OCI-LY3 (cell line): ENCODE measurements around the gene TCEAL3.

ENCODE experiments used
- H2AFZ ChIP-seq: fragments of 200-600, 300-600 bp; shearing (Covaris generic); 2 replicates; pipeline ENCODE4 v1.6.0; 2014; ENCODE audit warnings: antibody characterized with exemption, low read depth, low read length
- H3K27ac ChIP-seq: fragments of 200-600, 300-600 bp; sonication (generic); 2 replicates; pipeline ENCODE4 v1.5.1; 2014; ENCODE audit warnings: mild to moderate bottlenecking, low read length, moderate library complexity, mixed read lengths
- H3K27me3 ChIP-seq: fragments of 200-600, 300-600 bp; sonication (generic); 2 replicates; pipeline ENCODE4 v1.6.1; 2014; ENCODE audit warnings: low read depth, low read length, mixed read lengths
- H3K36me3 ChIP-seq: fragments of 200-600, 300-600 bp; sonication (generic); replicated peaks from 2 replicates; pipeline ENCODE3; 2014; ENCODE audit warnings: low read depth, low read length, mixed read lengths
- H3K4me1 ChIP-seq: fragments of 300-600, 200-600 bp; sonication (generic); 2 replicates; pipeline ENCODE4 v1.6.1; 2014; ENCODE audit warnings: low read length, mixed read lengths
- H3K4me2 ChIP-seq: fragments of 200-600, 300-600 bp; sonication (generic); 2 replicates; pipeline ENCODE4 v1.6.1; 2014; ENCODE audit warnings: low read length, mixed read lengths
- H3K4me3 ChIP-seq: fragments of 300-600, 200-600 bp; sonication (generic); 2 replicates; pipeline ENCODE4 v1.5.1; 2014; ENCODE audit warnings: antibody characterized with exemption, mild to moderate bottlenecking, low read length, moderate library complexity
- H3K79me2 ChIP-seq: fragments of 300-600, 200-600 bp; shearing (Covaris generic); 2 replicates; pipeline ENCODE4 v1.6.1; 2014; ENCODE audit warnings: mild to moderate bottlenecking, low read length, mixed read lengths
- H3K9ac ChIP-seq: fragments of 300-600, 200-600 bp; shearing (Covaris generic); 2 replicates; pipeline ENCODE4 v1.6.0; 2014; ENCODE audit warnings: mild to moderate bottlenecking, low read length, moderate library complexity
- H3K9me3 ChIP-seq: fragments of 200-600, 300-600 bp; shearing (Covaris generic); 2 replicates; pipeline ENCODE4 v1.6.1; 2014; ENCODE audit warnings: low read length, mixed read lengths; ENCODE audit not compliant: insufficient read depth
- H4K20me1 ChIP-seq: fragments of 200-600, 300-600 bp; sonication (generic); 2 replicates; pipeline ENCODE4 v1.6.1; 2016; ENCODE audit warnings: low read length, mixed read lengths; ENCODE audit not compliant: insufficient read depth
- EZH2phosphoT487 ChIP-seq: fragments of 200-600 bp; shearing (Covaris generic); IDR thresholded peaks from 2 replicates; pipeline ENCODE4 v1.6.1; 2018; ENCODE audit warnings: antibody characterized with exemption, mixed run types, low read depth
- TF ChIP-seq, protein P1 (sequence below): fragments of 200-600, 300-600 bp; sonication (generic); IDR thresholded peaks from 2 replicates; pipeline ENCODE4 v1.5.1; 2014; ENCODE audit warnings: antibody characterized with exemption, low read length, low read depth

Gene TCEAL3

DNA sequence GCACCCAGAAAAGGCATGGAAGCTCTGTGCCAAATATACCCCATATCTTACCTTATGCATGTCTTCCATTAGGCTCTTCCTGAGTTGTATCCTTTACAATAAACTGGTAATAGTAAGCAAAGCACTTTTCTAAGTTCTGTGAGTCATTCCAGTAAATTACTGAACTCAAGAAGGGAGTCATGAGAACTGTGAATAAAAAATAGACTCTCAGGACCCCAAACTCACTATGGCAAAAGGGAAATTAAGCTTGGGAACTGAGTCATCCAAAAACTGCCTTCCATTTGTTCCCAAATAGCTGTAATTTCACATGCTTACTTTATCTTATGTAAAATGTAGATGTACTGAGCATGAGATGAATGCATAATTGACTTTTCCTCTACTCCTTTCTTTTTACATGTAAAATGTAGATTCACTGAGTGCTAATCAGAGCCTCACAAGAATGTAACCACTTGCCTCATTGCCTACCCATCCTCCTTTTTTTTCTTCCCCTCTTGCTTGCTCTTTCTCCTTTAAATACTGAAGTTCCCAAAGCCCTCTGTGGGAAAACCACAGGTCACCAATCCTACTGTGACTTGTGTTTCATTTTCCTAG lies 8.1 kb downstream of the TCEAL3 start:
- Histone ChIP-seq H3K27ac (no peak overlapping the region), H3K4me1 (no peaks in the 10 kb centered on the region), H2AFZ (no peak overlapping the region), H3K36me3 (no peaks in the 10 kb centered on the region), H3K9me3 (no peaks in the 10 kb centered on the region), H3K27me3 (no peaks in the 10 kb centered on the region), H3K9ac (no peak overlapping the region), H3K4me3 (no peak overlapping the region), H3K4me2 (no peak overlapping the region), H3K79me2 (no peaks in the 10 kb centered on the region), H4K20me1 (no peaks in the 10 kb centered on the region)
- TF ChIP-seq EZH2phosphoT487, result no peak
- TF ChIP-seq, protein P1, sequence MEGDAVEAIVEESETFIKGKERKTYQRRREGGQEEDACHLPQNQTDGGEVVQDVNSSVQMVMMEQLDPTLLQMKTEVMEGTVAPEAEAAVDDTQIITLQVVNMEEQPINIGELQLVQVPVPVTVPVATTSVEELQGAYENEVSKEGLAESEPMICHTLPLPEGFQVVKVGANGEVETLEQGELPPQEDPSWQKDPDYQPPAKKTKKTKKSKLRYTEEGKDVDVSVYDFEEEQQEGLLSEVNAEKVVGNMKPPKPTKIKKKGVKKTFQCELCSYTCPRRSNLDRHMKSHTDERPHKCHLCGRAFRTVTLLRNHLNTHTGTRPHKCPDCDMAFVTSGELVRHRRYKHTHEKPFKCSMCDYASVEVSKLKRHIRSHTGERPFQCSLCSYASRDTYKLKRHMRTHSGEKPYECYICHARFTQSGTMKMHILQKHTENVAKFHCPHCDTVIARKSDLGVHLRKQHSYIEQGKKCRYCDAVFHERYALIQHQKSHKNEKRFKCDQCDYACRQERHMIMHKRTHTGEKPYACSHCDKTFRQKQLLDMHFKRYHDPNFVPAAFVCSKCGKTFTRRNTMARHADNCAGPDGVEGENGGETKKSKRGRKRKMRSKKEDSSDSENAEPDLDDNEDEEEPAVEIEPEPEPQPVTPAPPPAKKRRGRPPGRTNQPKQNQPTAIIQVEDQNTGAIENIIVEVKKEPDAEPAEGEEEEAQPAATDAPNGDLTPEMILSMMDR, result no peak

DNA sequence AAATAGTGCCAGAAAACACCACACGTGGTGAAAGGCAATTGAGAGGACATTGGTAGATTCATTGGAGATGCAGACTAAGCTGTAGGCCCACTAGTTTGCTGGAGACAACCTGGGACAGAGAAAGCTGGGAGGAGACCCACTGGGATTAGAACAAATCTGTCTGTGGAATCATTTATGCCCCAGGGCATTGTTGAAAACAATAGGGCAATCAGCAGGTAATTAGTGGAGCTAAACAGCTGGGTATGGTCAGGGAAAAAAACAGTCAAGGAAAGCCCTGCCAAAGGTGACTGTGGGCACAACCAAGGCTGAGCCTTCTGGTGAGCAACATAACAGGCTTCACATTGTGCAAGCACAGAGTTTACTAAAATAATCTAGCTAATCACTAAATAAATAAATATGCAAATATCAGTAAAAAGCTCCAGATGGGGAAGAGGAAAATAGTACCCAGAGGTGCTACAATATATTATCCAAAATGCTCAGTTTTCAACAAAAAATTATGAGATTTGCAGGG lies 9.0 kb downstream of the TCEAL3 start:
- no peak overlapping the region for H3K4me3 ChIP-seq
- no peak overlapping the region for H3K9ac ChIP-seq
- TF ChIP-seq EZH2phosphoT487, result no peak
- TF ChIP-seq, protein P1, result no peak
- H3K9me3 ChIP-seq, result no peaks in the 10 kb centered on the region
- no peaks in the 10 kb centered on the region for H3K36me3 ChIP-seq
- H2AFZ ChIP-seq, result no peak overlapping the region
- no peaks in the 10 kb centered on the region for H3K27me3 ChIP-seq
- no peaks in the 10 kb centered on the region for H3K4me1 ChIP-seq
- no peaks in the 10 kb centered on the region for H4K20me1 ChIP-seq
- H3K27ac ChIP-seq, result no peak overlapping the region
- no peaks in the 10 kb centered on the region for H3K79me2 ChIP-seq
- H3K4me2 ChIP-seq, result no peak overlapping the region

DNA sequence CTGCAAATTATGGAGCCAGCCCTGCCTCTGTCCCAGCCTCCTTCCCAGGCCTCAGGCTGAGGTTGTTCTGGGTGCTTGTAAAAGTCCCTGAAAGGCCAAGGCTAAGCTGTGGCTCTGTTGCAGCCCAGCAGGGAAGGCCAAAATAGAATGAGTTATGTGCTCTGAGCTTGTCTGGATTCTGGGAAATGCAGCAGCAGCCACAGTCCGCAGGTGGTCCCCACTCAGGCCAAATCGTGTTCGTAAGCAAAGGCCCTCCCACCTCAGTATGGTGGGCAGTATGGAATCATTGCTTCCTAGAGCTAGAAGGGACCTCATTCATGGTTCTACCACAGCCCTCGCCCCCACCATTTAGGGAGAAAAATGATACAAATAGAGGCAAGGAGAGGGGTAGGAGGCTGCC lies 16.3 kb downstream of the TCEAL3 start:
- H2AFZ ChIP-seq, result no peak overlapping the region
- no peak overlapping the region for H3K9ac ChIP-seq
- no peak overlapping the region for H3K4me3 ChIP-seq
- H3K4me2 ChIP-seq, result no peak overlapping the region
- H3K36me3 ChIP-seq, result no peaks in the 10 kb centered on the region
- no peaks in the 10 kb centered on the region for H4K20me1 ChIP-seq
- no peak for TF ChIP-seq EZH2phosphoT487
- TF ChIP-seq, protein P1, result no peak
- peaks cover 3% of the 10 kb centered on the region; the same call in 1 of the 2 replicates for H3K4me1 ChIP-seq
- no peaks in the 10 kb centered on the region for H3K9me3 ChIP-seq
- no peak overlapping the region for H3K27ac ChIP-seq
- no peaks in the 10 kb centered on the region for H3K79me2 ChIP-seq
- no peaks in the 10 kb centered on the region for H3K27me3 ChIP-seq

DNA sequence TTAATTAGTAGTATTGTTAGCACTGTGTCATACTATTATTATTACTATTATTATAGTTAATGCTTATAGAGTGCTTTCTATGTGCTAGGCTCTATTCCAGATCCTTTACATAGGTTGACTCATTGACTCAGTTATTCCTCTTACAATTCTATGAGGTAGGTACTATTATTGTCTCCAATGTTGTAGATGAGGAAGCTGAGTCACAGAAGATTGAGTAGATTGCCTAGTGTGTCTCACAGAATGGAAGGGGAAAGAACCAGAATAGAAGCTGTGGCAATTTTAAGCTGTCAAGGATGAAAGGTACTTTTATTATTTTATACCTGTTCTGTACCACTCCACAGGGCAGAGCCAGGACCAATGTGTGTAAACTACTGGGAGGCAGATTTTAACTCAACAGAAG lies 19.1 kb downstream of the TCEAL3 start:
- Histone ChIP-seq H3K4me1 (peaks cover 3% of the 10 kb centered on the region; the same call in 1 of the 2 replicates), H3K4me2 (no peak overlapping the region), H3K4me3 (no peak overlapping the region), H3K27ac (no peak overlapping the region), H3K9ac (no peak overlapping the region), H3K9me3 (no peaks in the 10 kb centered on the region), H3K27me3 (no peaks in the 10 kb centered on the region), H3K79me2 (no peaks in the 10 kb centered on the region), H2AFZ (no peak overlapping the region), H3K36me3 (no peaks in the 10 kb centered on the region), H4K20me1 (no peaks in the 10 kb centered on the region)
- TF ChIP-seq, protein P1, result no peak
- no peak for TF ChIP-seq EZH2phosphoT487
